Sigmoid colon (tissue), 3 donors: ENCODE measurements around the gene DLG1.

Source experiments
- CTCF ChIP-seq, 4 experiments: fragments of 450-650 bp in 3 of 4; fragments of 200-600 bp in 1 of 4; IDR thresholded peaks; one replicate each; pipeline ENCODE4 v1.5.1; 2016 to 2019; ENCODE audit warnings: antibody characterized with exemption in 4 of 4, mild to moderate bottlenecking in 3 of 4, moderate library complexity in 2 of 4
- POLR2A ChIP-seq, 2 donors: fragments of 450-650 bp; IDR thresholded peaks; one replicate each; pipeline ENCODE4 v1.6.1; 2016; ENCODE audit warnings: antibody characterized with exemption in 2 of 2, mild to moderate bottlenecking in 2 of 2, moderate library complexity in 2 of 2

DNA sequence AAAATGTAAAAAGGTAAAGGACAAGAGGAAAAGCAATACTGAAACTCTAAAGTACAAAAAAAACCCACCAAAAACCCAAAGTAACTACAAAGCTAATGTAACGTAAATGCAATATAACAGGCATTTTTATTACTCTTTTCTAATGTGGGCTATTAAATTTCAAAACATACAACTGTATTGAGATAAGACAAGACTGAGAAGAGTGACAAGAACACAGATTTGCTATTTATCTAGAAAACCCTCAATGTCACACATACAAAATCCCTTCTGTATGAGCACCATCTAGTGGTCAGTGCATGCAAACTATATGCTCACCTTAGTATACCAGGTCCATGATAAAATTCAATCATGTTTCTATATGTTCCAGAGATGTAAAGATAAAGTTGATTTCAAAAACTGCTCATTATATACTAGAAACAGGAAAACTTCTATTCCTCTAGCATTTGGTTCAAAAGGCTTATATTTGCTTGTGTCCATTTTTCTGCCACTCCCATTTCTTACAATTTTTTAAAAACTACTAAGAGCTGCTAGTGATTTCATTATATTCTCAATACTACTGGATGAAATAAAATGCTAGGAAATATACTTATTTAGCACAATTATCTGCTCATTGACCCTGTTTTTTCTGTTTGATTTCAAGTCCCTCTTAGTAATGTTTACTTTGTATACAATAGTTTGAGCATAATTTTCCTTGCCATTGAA lies 111.4 kb downstream of the DLG1 start:
- TF ChIP-seq POLR2A (IDR thresholded peaks at IDR 0.05) (no peak), CTCF (IDR thresholded peaks at IDR 0.05) (peak; percentile 40 to 79 (median 64))
